Smooth muscle cell of the brain vasculature (primary cell): ENCODE measurements around the gene SMARCD2.

Source experiments
- DNase-seq: peaks from one replicate; pipeline ENCODE4 v3.0.0-alpha.2; 2012; ENCODE audit warnings: low read depth, low spot score

The SMARCD2 gene

DNA sequence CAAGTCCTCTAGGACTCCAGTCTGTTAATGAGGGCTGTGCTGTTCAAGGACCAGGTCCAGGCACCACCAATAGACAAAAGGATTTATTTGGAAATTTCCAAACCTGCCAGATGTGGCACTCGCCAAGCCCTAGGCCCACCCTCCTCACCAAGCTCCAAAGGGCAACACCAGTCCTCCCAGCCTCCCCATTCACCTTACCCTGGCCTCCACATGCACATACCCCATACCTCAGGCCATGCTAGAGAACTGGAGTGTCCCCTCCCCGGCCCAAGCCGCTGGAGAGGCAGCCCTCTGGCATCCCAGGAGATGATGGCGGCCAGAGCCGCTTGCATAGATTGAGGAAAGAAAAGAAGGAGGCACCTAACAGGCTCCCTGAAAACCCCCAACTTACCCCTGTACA lies 10.5 kb downstream of the SMARCD2 start:
- no peak for DNase-seq

DNA sequence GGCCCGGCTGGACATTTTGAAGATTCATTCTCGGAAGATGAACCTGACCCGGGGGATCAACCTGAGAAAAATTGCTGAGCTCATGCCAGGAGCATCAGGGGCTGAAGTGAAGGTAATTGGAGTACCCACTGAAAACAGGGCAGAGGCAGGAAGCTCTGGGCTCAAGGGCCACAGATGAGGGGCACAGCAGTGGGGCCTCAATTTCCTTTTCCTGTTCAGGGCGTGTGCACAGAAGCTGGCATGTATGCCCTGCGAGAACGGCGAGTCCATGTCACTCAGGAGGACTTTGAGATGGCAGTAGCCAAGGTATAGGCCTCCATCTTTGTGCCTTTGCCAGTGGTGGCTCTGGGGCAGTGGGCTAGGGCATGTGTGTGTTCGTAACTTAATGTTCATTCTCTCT lies 11.0 kb downstream of the SMARCD2 start:
- no peak for DNase-seq

DNA sequence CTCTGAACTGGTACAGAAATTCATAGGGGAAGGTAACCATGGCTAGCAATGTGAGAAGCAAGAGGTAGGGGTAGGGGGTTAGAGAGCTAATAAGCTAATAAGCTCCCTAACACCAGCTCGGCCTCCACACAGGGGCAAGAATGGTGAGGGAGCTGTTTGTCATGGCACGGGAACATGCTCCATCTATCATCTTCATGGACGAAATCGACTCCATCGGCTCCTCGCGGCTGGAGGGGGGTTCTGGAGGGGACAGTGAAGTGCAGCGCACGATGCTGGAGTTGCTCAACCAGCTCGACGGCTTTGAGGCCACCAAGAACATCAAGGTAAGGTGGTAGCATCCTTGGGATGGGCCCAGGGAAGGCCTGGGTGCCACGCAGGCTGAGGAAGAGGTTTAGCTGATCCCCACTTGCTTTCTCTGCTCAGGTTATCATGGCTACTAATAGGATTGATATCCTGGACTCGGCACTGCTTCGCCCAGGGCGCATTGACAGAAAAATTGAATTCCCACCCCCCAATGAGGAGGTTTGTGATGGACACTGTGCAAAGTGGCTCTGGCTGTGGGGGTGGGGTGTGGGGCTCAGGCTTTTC lies 11.5 kb downstream of the SMARCD2 start:
- no peak for DNase-seq

DNA sequence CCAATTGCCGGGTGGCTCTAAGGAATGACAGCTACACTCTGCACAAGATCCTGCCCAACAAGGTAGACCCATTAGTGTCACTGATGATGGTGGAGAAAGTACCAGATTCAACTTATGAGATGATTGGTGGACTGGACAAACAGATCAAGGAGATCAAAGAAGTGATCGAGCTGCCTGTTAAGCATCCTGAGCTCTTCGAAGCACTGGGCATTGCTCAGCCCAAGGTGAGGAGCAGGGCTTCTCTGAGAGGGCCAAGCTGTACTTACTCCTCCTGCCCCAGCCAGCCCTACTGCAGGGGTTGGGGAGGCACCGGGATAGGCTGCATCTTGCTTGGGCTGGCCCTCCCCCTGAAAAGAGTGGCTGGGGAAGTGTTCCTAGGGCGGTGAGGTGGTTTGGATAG lies 12.2 kb downstream of the SMARCD2 start:
- DNase-seq: no peak

GRCh38 chr17:63828936-63829335 lies 13.5 kb downstream of the SMARCD2 start:
- DNase-seq: no peak

DNA sequence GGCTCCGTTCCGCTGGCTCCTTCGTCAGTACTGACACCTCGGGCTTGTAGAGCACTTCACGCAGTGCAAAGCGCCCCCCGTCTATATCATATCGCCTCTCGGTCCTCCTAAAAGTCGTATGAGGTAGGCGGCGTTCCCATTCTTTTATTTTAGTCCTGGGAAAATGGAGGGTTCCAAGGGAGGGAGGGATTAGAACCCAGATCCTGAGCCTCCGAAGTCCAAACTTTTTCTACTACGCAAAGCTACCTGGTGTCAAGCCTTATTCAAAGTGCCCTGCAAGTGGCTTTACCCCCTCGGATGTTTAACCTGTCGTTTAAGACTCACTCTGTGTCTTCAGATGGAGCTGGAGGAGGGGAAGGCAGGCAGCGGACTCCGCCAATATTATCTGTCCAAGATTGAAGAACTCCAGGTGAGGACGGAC lies 14.7 kb downstream of the SMARCD2 start:
- DNase-seq: no peak

GRCh38 chr17:63827002-63827800 lies 15.3 kb downstream of the SMARCD2 start, which contains the start of the genes FTSJ3 and PSMC5:
Gene FTSJ3, minus strand, starts transcription at chr17:63827663. Its CDS starts 761 bp downstream, at chr17:63826902.
Gene PSMC5, plus strand, starts transcription at chr17:63827431. Its CDS starts 60 bp downstream, at chr17:63827491.
- DNase-seq: peak; percentile 91

DNA sequence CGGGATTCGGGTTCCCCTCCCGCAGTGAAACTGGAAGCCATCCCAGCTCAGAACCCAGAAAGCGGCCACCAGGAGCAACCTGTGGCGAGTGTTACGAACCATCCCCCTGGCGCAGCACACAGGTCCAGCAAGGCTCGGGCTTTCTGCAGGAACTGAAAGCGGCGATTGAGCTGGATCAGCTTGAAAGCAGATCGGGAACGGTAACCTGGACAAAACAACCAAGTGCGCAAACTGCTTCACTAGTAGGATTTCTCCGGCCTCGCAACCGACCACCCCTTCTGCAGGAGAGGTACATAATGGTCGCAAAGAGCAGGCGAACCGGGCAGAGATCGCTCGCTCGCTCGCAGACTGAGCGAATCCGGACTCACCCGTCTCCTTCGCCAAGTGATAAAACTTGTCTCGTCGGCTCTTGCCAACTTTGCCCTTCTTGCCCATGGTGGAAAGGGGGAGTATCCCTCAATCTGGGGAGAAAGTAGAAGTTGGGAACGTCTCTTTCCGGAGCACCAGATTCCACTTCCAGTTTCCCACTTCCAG lies 15.9 kb downstream of the SMARCD2 start:
- DNase-seq: no peak

- DNase-seq: no peak
Measured at GRCh38 chr17:63824362-63824761, 18.1 kb downstream of the SMARCD2 start.

- DNase-seq: no peak
Measured at GRCh38 chr17:63823659-63824331, 18.7 kb downstream of the SMARCD2 start.

DNA sequence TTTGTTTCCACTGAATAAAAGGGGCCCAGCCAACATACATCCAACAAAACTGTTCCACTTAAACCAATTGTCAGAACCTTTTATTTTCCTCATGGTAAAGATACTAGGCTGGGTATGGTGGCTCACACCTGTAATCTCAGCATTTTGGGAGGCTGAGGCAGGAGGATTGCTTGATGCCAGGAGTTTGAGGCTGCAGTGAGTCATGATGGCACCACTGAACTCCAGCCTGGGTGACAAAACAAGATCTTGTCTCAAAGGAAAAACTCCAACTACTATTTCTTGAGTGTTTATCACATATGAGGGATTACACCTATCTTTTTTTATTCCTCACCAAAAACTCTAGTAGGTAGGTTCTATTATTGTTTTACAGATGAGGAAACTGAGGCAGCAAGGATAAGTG lies 19.9 kb downstream of the SMARCD2 start:
- no peak for DNase-seq

DNA sequence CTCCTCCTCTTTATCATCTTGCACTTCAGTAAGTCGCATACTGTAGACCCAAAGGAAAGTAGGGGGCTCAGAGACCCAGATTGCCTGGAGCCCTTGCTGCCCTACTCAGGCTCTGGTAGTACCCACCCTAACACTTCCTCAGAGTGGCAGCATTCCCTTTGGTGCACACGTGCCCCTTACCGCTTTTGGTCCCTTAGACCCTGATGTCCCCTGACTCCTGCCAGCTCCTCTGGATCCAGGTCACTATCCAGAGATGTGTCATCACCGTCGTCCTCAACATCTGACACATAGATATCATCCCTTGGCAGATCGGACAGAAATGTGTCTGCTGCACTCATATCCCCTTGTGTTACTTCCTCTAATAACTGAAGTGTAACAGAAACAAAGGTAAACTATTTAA lies 20.7 kb downstream of the SMARCD2 start:
- no peak for DNase-seq

DNA sequence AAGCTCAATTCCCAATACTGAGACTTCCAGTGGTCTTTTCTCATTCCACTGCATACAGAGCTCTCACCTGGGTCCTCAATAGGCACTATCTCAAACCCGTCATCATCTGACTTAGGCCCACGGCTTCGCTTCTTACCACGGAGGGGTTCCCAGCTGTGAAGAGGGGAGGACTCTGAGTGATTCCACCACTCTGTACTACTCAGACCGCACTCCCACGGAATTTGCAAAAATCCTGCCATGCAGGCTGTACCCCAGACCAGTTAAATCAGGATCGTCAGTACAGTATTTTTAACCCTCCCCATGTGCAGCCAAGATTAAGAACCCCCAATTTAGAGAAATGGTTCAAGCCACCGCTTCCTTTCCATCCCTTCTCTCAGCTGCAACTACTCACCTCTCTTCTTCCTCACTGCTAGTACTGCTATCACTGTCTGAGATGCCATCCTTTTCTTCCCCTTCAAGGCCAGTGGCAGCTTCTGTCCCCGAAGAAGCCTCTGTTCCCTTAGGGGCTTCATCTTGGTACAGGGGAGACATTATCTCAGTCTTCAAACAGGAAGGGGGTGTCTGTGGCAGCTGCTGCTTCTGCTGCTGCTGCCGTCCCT lies 21.4 kb downstream of the SMARCD2 start:
- DNase-seq: no peak

DNA sequence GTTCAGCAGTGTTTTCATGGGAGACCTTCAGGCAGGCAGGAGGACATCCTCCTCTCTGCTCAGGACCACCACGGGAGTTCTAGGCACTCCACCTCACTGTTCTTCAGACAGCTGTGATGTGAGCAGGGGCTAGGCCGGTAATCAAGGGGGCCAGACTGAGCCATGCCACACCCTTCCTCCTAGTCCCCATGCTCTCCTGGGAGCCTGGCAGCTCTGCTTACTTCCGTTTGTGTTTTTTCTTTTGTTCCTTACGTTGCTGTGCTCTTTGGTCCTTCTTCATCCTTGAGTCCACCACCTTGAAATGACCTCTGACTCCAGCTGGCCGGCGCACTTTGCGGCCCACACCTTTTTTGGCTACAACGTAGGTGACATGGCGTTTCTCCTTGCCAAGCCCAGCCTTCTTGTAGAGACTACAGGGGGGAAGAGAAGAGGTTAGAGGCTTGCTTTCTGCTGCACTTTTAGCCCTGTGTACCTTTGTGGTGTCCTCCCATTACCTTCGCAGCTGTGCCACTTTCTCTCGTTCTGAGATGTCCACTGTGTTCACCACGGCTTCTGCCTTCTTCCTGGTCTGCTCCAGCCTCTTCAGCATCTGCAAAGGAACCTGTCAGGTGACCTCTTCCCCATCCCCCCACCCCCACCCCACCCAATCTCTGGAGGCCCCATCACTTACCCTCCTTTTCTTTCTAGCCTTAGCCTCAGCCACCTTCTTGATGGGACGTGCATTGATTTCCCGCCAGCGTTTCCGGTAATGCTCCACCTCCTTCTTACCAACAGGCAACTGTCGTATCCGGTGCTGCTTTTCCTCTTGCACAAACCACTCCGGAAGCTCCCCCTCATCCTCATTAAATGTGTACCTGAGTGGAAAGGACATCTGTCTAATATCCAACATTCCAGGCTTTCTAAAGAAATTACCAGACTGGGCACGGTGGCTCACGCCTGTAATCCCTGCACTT lies 22.6 kb downstream of the SMARCD2 start:
- DNase-seq: no peak

GRCh38 chr17:63819131-63819530 lies 23.4 kb downstream of the SMARCD2 start:
- DNase-seq: no peak

DNA sequence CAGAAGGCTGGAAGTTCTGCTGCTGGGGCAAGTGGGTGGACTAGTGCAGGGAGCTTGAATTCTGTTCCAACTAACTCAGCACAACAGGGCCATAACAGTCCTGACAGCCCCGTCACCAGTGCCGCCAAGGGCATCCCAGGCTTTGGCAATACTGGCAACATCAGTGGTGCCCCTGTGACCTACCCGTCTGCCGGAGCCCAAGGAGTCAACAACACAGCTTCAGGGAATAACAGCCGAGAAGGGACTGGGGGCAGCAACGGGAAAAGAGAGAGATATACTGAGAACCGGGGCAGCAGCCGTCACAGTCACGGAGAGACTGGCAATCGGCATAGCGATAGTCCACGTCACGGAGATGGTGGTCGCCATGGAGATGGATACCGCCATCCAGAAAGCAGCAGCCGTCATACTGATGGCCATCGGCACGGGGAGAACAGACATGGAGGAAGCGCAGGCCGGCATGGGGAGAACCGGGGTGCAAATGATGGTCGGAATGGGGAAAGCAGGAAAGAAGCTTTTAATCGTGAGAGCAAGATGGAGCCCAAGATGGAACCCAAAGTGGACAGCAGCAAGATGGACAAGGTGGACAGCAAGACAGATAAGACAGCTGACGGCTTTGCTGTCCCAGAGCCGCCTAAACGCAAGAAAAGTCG lies 24.6 kb downstream of the SMARCD2 start:
- no peak for DNase-seq

- DNase-seq: no peak
Measured at GRCh38 chr17:63816669-63817068, 25.8 kb downstream of the SMARCD2 start.

DNA sequence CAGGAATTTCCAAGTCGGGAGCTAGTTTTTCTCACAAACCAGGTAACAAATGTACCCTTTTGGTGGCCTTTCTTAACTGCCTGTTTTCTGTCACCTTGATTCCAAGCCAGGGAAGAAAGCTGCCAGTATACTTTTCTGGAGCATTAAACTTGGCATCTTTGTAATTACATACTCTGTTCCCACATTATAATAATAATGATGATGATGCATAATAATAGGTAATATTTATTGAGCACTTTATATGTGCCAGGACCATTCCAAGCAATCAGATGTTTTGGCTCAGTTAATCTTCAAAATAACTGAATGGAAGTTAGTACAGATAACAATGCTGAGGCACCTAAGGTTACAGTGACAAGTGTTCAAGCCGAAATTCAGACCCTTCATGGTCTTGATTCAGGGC lies 26.4 kb downstream of the SMARCD2 start:
- no peak for DNase-seq

DNA sequence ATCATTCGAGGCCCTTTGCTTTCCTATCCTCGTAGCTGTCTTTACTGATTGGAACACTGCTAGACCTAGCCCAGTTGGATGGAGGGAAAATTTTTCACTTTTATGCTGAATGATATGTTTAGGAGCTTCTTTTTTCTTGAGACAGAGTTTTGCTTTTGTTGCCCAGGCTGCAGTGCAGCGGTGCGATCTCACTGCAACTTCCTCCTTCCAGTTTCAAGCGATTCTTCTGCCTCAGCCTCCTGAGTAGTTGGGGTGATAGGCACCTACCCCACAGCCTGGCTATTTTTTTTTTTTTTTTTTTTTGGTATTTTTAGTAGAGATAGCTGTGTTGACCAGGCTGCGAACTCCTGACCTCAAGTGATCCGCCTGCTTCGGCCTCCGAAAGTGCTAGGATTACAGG lies 32.5 kb downstream of the SMARCD2 start:
- no peak for DNase-seq

DNA sequence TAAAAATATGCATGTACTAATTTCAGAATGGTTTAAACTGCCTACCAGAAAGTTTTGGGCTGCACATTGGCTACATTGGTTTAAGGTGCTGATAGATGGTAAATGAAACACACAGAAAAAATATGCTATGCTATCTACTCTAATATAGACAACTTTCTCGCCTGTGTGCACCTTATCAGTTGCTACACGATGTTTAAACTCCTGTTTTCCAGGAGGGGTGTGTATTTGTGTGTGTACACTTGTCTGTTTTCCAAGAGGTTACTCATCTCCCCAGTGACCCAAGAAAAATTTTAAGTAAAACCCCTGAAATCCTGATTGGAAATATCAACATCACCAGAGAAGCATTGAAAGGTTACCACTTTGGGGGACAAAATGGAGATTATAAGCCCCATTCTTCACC lies 36.9 kb downstream of the SMARCD2 start:
- no peak for DNase-seq
